HG03139 (cell line): ENCODE results near the gene ZNF274.
A peak's percentile ranks its signal among the peaks of the same experiment; 100 is the strongest.
"Not testable (repeated sequence)": the region's sequence is repeated elsewhere in the genome, so short reads cannot be mapped to it uniquely, and the experiment has no call there.

Experiments used
- ATAC-seq: cut with Tn5 transposase; IDR thresholded peaks from one replicate; pipeline ENCODE4 v1.9.1; 2021; ENCODE audit not compliant: unreplicated experiment

ZNF274 gene

GRCh38 chr19:58212336-58213074 lies 29.6 kb downstream of the ZNF274 start:
- ATAC-seq, result no peak

- ATAC-seq, result no peak
Observed at GRCh38 chr19:58213075-58213369, 30.2 kb downstream of the ZNF274 start.

- no peak for ATAC-seq
Observed at GRCh38 chr19:58217069-58217481, 34.2 kb downstream of the ZNF274 start.

GRCh38 chr19:58217607-58218391 lies 34.9 kb downstream of the ZNF274 start:
- ATAC-seq, result no peak

GRCh38 chr19:58218899-58219298 lies 36.0 kb downstream of the ZNF274 start:
- no peak for ATAC-seq

- no peak for ATAC-seq
Observed at GRCh38 chr19:58227964-58228584, 45.2 kb downstream of the ZNF274 start.

GRCh38 chr19:58228585-58229254 lies 45.9 kb downstream of the ZNF274 start, which contains the start of gene ZNF544:
Gene ZNF544, plus strand, starts transcription at chr19:58228914. Its CDS starts 15,110 bp downstream, at chr19:58244024.
- peak; percentile 86 for ATAC-seq

GRCh38 chr19:58229255-58229639 lies 46.4 kb downstream of the ZNF274 start:
- ATAC-seq, result no peak

- ATAC-seq, result no peak
Observed at GRCh38 chr19:58237324-58237723, 54.5 kb downstream of the ZNF274 start.

GRCh38 chr19:58243351-58243750 lies 60.5 kb downstream of the ZNF274 start:
- no peak for ATAC-seq

GRCh38 chr19:58248886-58249285 lies 66.0 kb downstream of the ZNF274 start:
- ATAC-seq, result no peak

- ATAC-seq, result no peak
Observed at GRCh38 chr19:58252102-58252685, 69.3 kb downstream of the ZNF274 start.

- ATAC-seq, result not testable (repeated sequence)
Observed at GRCh38 chr19:58258259-58258658, 75.4 kb downstream of the ZNF274 start.

- no peak for ATAC-seq
Observed at GRCh38 chr19:58261600-58261967, 78.7 kb downstream of the ZNF274 start.

GRCh38 chr19:58261968-58262921 lies 79.4 kb downstream of the ZNF274 start:
- no peak for ATAC-seq

- no peak for ATAC-seq
Observed at GRCh38 chr19:58262922-58263296, 80.0 kb downstream of the ZNF274 start.
